Fibroblast of lung (primary cell): ENCODE data around the gene CCNE1.

ENCODE experiments used
- EZH2 ChIP-seq: IDR thresholded peaks from 2 replicates; pipeline ENCODE4 v1.5.1; 2012; ENCODE audit warnings: low read length, control low read depth, mild to moderate bottlenecking; ENCODE audit errors: missing control alignments
- TF ChIP-seq, protein P1 (sequence below), 2 donors: IDR thresholded peaks in 1 of 2; conservative IDR thresholded peaks in 1 of 2; 1 replicate in 1 of 2; 2 replicates in 1 of 2; pipeline ENCODE4 v1.5.1; 2011 to 2012; ENCODE audit warnings: low read length in 2 of 2, control low read depth in 1 of 2, inconsistent platforms in 1 of 2, low read depth in 1 of 2, mild to moderate bottlenecking in 1 of 2

DNA sequence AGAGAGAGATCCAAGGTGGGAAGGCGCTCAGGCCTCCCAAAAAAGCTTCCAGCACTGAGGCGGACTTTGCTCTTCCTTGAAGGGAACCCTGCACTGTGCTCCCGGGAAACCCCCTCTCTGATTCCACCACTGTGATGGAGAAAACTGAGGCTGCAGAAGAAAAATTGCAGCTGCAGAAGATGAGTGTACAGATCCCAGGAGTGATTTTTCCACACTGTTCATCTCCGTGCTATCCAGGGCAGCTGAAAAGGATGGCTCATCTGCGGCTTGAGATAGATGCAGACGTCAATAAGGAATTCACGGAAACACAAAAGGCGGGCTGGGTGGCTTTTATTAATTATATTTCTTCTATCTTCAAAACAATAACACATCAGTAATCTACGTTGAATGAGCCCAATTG is 26.2 kb downstream of the CCNE1 start:
- TF ChIP-seq, protein P1, sequence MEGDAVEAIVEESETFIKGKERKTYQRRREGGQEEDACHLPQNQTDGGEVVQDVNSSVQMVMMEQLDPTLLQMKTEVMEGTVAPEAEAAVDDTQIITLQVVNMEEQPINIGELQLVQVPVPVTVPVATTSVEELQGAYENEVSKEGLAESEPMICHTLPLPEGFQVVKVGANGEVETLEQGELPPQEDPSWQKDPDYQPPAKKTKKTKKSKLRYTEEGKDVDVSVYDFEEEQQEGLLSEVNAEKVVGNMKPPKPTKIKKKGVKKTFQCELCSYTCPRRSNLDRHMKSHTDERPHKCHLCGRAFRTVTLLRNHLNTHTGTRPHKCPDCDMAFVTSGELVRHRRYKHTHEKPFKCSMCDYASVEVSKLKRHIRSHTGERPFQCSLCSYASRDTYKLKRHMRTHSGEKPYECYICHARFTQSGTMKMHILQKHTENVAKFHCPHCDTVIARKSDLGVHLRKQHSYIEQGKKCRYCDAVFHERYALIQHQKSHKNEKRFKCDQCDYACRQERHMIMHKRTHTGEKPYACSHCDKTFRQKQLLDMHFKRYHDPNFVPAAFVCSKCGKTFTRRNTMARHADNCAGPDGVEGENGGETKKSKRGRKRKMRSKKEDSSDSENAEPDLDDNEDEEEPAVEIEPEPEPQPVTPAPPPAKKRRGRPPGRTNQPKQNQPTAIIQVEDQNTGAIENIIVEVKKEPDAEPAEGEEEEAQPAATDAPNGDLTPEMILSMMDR (conservative IDR thresholded peaks at IDR 0.05 in 1 of 2, IDR thresholded peaks at IDR 0.05 in 1 of 2; ENCODE audit: low read depth in 1 of 2, low read length in 2 of 2), result no peak
- no peak for TF ChIP-seq EZH2
